Urinary bladder (tissue), 4 donors: Measurements from ENCODE around the gene EXOC4. TPM values are rescaled to one million over a fixed set of nuclear protein-coding genes. Genes with fewer than 3 reads are reported as not detected.

Source experiments
- DNase-seq: peaks from one replicate; pipeline ENCODE4 v3.0.0-alpha.2; 2015; ENCODE audit errors: extremely low spot score
- H3K27ac ChIP-seq: one replicate; pipeline ENCODE4 v1.5.1; 2013; ENCODE audit warnings: low read depth, mild to moderate bottlenecking, moderate library complexity
- H3K36me3 ChIP-seq: one replicate; pipeline ENCODE4 v1.6.1; 2013; ENCODE audit warnings: mild to moderate bottlenecking, moderate library complexity; ENCODE audit not compliant: insufficient read depth
- H3K4me1 ChIP-seq: one replicate; pipeline ENCODE4 v1.6.1; 2013; ENCODE audit warnings: mild to moderate bottlenecking, moderate library complexity; ENCODE audit not compliant: insufficient read depth
- H3K4me3 ChIP-seq: one replicate; pipeline ENCODE4 v1.5.1; 2013; ENCODE audit warnings: low read depth, low read length
- WGBS: extraction: QIAGEN DNeasy Blood & Tissue Kit; methylation state at CpG from one replicate; pipeline ENCODE4 v1.1.7; 2013; 5-methylcytosine and 5-hydroxymethylcytosine counted together
- polyA plus RNA-seq: library from polyadenylated mRNA; stranded (reverse); fragments of 200-250 nt; gene quantifications from one replicate; pipeline ENCODE4 v1.2.3, GENCODE V29; 2013
- total RNA-seq: library from RNA; depleted of rRNA; stranded (reverse); fragments of >200 nt; gene quantifications from one replicate; pipeline ENCODE4 v1.2.3, GENCODE V29; 2014
- donor health status: healthy with polysubstance abuse.
- donor health status: healthy.

EXOC4 gene
- total and polyA plus RNA-seq, 2 donors = 31.0 to 163 TPM

DNA sequence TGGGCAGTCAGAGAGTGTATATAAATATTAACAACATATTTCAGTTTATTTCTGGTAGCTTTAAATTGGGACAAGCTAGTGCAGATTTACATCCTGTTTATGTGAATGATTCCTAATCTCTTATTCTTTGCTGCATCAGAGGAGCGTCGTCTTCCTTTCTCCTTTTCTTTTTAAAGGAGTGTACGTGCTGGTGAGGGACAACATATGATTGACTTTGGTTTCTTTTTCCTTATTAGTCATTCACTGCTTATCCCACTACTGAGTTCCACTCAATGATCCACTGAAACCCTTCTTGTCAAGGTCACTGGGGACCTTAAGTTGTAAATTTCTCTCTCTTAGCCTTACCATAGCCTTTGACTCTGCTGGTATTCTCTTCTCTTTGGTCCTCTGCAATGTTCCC, 116.3 kb downstream of the EXOC4 start:
- WGBS = 68% methylated on average over 3 of the region's 3 CpGs
- H3K27ac ChIP-seq = no peak overlapping the region

DNA sequence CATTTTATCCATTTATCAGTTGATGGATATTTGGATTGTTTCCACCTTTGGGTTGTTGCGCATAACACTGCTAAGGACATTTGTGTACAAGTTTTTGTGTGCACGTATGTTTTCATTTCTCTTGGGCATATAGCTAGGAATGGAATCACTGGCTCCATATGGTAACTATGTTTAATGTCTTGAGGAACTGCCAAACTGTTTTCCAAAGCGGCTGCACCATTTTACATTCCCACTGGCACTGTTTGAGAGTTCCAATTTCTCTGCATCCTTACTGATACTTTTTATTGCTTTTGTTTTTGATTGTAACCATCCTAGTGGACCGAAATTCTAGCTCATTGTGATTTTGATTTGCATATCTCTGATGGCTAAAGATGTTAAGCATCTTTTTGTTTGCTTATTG, 118.7 kb downstream of the EXOC4 start:
- Histone ChIP-seq H3K27ac (no peak overlapping the region), H3K36me3 (no peaks in the 10 kb centered on the region), H3K4me3 (no peak overlapping the region), H3K4me1 (no peaks in the 10 kb centered on the region)
- 97% methylated on average over 4 of the region's 4 CpGs for WGBS
- DNase-seq = no peak

More for the DNA sequence above, 116.3 kb downstream of the EXOC4 start:
- H3K36me3 ChIP-seq = no peaks in the 10 kb centered on the region
- no peak overlapping the region for H3K4me3 ChIP-seq
- DNase-seq = no peak
- no peaks in the 10 kb centered on the region for H3K4me1 ChIP-seq

- Histone ChIP-seq H3K4me3 (no peak overlapping the region), H3K27ac (no peak overlapping the region), H3K36me3 (no peaks in the 10 kb centered on the region), H3K4me1 (no peaks in the 10 kb centered on the region)
- no peak for DNase-seq
- 98% methylated on average over 1 of the region's 1 CpG for WGBS
Observed at GRCh38 chr7:133372337-133372736, 119.5 kb downstream of the EXOC4 start.

DNA sequence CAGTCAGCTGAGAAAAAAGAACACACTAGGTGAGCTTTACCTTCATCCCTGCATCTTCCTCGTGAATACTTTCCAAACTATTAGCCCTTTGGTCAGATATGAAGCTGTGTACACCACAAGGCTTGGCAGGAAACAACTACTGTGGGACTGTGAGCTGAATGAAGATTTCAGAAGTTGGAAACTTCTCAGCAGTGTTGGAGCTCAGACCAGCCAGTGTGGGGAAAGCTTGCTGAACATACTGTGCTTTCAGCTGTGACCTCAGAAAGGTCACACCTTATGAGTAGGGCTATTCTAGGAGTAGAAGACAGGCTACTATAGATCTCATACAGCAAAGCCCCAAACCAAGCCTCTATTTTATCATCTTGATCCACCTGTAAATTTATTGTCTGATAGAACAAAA, 123.6 kb downstream of the EXOC4 start:
- 70% methylated on average over 1 of the region's 1 CpG for WGBS
- H3K4me1 ChIP-seq = no peaks in the 10 kb centered on the region
- no peak for DNase-seq
- no peaks in the 10 kb centered on the region for H3K36me3 ChIP-seq
- H3K27ac ChIP-seq = no peak overlapping the region
- H3K4me3 ChIP-seq = no peak overlapping the region

DNA sequence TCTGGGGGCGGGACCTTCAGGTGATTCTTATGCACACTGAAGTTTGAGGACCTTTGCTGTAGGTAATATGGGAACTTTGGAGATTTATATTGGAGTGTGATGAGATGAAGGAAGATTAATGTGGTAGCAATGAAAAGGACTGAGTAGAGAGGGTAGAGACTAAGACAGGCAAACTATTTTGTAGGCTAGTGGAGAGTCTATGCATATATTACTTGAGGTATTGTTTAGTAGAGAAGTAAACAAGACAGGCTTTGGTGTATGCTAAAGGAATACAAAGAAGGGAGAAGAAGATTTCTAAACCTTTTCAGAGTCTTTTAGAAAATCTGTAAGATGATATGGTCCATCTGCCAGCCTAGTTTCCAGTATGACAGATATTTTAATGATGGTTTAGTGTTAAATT, 129.1 kb downstream of the EXOC4 start:
- H3K4me1 ChIP-seq = no peaks in the 10 kb centered on the region
- no peak overlapping the region for H3K27ac ChIP-seq
- H3K36me3 ChIP-seq = no peaks in the 10 kb centered on the region
- no peak overlapping the region for H3K4me3 ChIP-seq
- DNase-seq = no peak
- WGBS = 96% methylated on average over 1 of the region's 1 CpG

GRCh38 chr7:133382775-133383559, 130.1 kb downstream of the EXOC4 start:
- H3K36me3 ChIP-seq = no peaks in the 10 kb centered on the region
- no peak overlapping the region for H3K27ac ChIP-seq
- no peaks in the 10 kb centered on the region for H3K4me1 ChIP-seq
- H3K4me3 ChIP-seq = no peak overlapping the region
- no peak for DNase-seq
- 69% methylated on average over 6 of the region's 6 CpGs for WGBS

- 97% methylated on average over 2 of the region's 2 CpGs for WGBS
- H3K4me1 ChIP-seq = no peaks in the 10 kb centered on the region
- DNase-seq = no peak
- no peak overlapping the region for H3K27ac ChIP-seq
- H3K36me3 ChIP-seq = no peaks in the 10 kb centered on the region
- H3K4me3 ChIP-seq = no peak overlapping the region
Observed at GRCh38 chr7:133386205-133386604, 133.3 kb downstream of the EXOC4 start.

- no peak for DNase-seq
- Histone ChIP-seq H3K36me3 (no peaks in the 10 kb centered on the region), H3K4me3 (no peak overlapping the region), H3K27ac (no peak overlapping the region), H3K4me1 (no peaks in the 10 kb centered on the region)
- 98% methylated on average over 4 of the region's 4 CpGs for WGBS
Observed at GRCh38 chr7:133389727-133390126, 136.8 kb downstream of the EXOC4 start.

GRCh38 chr7:133391206-133391605, 138.3 kb downstream of the EXOC4 start:
- no peak overlapping the region for H3K4me3 ChIP-seq
- 89% methylated on average over 11 of the region's 11 CpGs for WGBS

GRCh38 chr7:133394369-133394768, 141.5 kb downstream of the EXOC4 start:
- H3K4me1 ChIP-seq = no peaks in the 10 kb centered on the region
- no peaks in the 10 kb centered on the region for H3K36me3 ChIP-seq
- DNase-seq = no peak
- no peak overlapping the region for H3K4me3 ChIP-seq
- WGBS = 80% methylated on average over 1 of the region's 1 CpG
- no peak overlapping the region for H3K27ac ChIP-seq

More at GRCh38 chr7:133391206-133391605, 138.3 kb downstream of the EXOC4 start:
- no peaks in the 10 kb centered on the region for H3K36me3 ChIP-seq
- no peak for DNase-seq
- no peaks in the 10 kb centered on the region for H3K4me1 ChIP-seq
- no peak overlapping the region for H3K27ac ChIP-seq

- Histone ChIP-seq H3K4me3 (no peak overlapping the region), H3K4me1 (no peaks in the 10 kb centered on the region), H3K27ac (no peak overlapping the region), H3K36me3 (no peaks in the 10 kb centered on the region)
- WGBS = 66% methylated on average over 1 of the region's 1 CpG
- DNase-seq = no peak
Observed at GRCh38 chr7:133395551-133395950, 142.7 kb downstream of the EXOC4 start.

DNA sequence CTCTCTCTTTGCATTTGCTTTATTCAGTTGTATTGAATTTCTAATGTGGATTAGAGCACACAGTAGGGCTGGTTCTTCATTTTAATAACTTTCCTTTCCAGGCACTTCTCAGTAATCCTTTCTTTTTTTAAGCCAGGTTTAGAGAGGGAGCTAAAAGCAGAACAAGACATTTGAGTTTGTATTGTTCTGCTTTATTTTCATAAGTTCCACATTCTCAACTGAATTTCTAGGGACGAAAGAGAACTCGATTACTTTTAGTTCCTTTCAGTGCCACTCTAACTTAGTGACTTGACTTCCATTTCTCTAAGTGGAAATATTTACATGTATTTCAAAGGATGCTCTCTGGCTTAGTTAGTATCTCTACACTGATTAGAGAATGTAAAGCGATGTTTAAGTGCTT, 145.6 kb downstream of the EXOC4 start:
- no peak overlapping the region for H3K4me3 ChIP-seq
- no peak for DNase-seq
- H3K4me1 ChIP-seq = no peaks in the 10 kb centered on the region
- H3K36me3 ChIP-seq = no peaks in the 10 kb centered on the region
- H3K27ac ChIP-seq = no peak overlapping the region
- 93% methylated on average over 3 of the region's 3 CpGs for WGBS

DNA sequence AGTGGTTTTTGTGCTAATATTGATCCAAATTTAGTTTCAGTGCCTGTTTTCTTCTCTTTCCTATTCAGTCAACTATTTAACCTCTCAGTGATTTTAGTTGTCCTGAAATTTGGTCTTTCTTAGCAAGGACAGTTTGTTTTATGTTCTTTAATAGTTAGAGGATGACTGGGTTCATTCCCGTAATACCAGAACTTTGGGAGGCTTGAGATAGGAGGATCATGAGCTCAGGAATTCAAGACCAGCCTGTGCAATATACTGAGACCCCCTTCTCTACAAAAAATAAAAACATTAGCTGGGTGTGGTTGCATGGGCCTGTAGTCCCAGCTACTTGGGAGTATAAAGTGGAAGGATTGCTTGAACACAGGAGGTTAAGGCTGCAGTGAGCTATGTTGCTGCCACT, 148.3 kb downstream of the EXOC4 start:
- Histone ChIP-seq H3K4me1 (no peaks in the 10 kb centered on the region), H3K27ac (no peak overlapping the region), H3K36me3 (no peaks in the 10 kb centered on the region), H3K4me3 (no peak overlapping the region)
- DNase-seq = no peak
- 86% methylated on average over 1 of the region's 1 CpG for WGBS

GRCh38 chr7:133408212-133408611, 155.3 kb downstream of the EXOC4 start:
- H3K4me1 ChIP-seq = no peaks in the 10 kb centered on the region
- no peak overlapping the region for H3K4me3 ChIP-seq
- DNase-seq = no peak
- H3K36me3 ChIP-seq = no peaks in the 10 kb centered on the region
- 99% methylated on average over 2 of the region's 2 CpGs for WGBS
- H3K27ac ChIP-seq = no peak overlapping the region
